HepG2 (cell line): Measurements from ENCODE around the gene U2AF1L4. TPM values are rescaled to one million over a fixed set of nuclear protein-coding genes. Genes with fewer than 3 reads are reported as not detected.

ENCODE experiments used
- HMG20A ChIP-seq: IDR thresholded peaks from 2 replicates; pipeline ENCODE4 v1.6.1; 2016; ENCODE audit warnings: borderline replicate concordance
- KLF9 ChIP-seq: IDR thresholded peaks from 2 replicates; pipeline ENCODE4 v1.6.1; 2016; ENCODE audit warnings: low read depth
- NRL ChIP-seq: sonication (generic); formaldehyde crosslinking; IDR thresholded peaks from 2 replicates; pipeline ENCODE4 v1.5.0; 2020; ENCODE audit warnings: missing genetic modification reagents, mild to moderate bottlenecking, moderate library complexity, borderline replicate concordance
- RNF2 ChIP-seq: fragments of 450-650 bp; conservative IDR thresholded peaks from 2 replicates; pipeline ENCODE4 v1.6.1; 2016; ENCODE audit warnings: low read depth
- ZFX ChIP-seq: sonication (generic); formaldehyde crosslinking; IDR thresholded peaks from 2 replicates; pipeline ENCODE4 v1.4.0; 2020; ENCODE audit warnings: mild to moderate bottlenecking, low read depth, missing genetic modification reagents, moderate library complexity
- ZNF367 ChIP-seq: sonication (generic); formaldehyde crosslinking; IDR thresholded peaks from 2 replicates; pipeline ENCODE4 v1.4.0; 2020; ENCODE audit warnings: missing genetic modification reagents, borderline replicate concordance
- polyA plus RNA-seq, 8 experiments: library from polyadenylated mRNA; depleted of rRNA in 3 of 8; stranded (reverse) in 7 of 8; unstranded in 1 of 8; fragments of >200 nt; fragmentation: Illumina TruSeq in 4 of 8; extraction: Trizol in 4 of 8; gene quantifications; 2 replicates each; pipeline versions ENCODE4 v1.2.1 to v1.2.3, GENCODE V29; 2011 to 2016; ENCODE audit warnings: low read depth in 4 of 8, missing spikeins in 1 of 8, mixed read lengths in 1 of 8; ENCODE audit not compliant: insufficient read depth in 1 of 8
- total RNA-seq, 5 experiments: library from RNA; depleted of rRNA; stranded (reverse); fragments of >200 nt; fragmentation: Illumina TruSeq; extraction: Trizol; gene quantifications; 2 replicates each; pipeline ENCODE4 v1.2.3, GENCODE V29; 2016; ENCODE audit warnings: low read depth in 1 of 5
- TF ChIP-seq, protein P1 (sequence below): sonication (generic); formaldehyde crosslinking; IDR thresholded peaks from 2 replicates; pipeline ENCODE4 v1.9.0; 2022; ENCODE audit warnings: low read depth, missing genetic modification reagents
- TF ChIP-seq, protein P2 (sequence below), 2 experiments: fragments of 450-650 bp in 1 of 2; sonication (generic) in 1 of 2; formaldehyde crosslinking in 1 of 2; IDR thresholded peaks; 2 replicates each; pipeline versions ENCODE4 v1.6.1 to v1.8.0; 2016 to 2022; ENCODE audit warnings: antibody characterized with exemption in 1 of 2, mild to moderate bottlenecking in 1 of 2, missing genetic modification reagents in 1 of 2
- TF ChIP-seq, protein P3 (sequence below): sonication (generic); formaldehyde crosslinking; IDR thresholded peaks from 2 replicates; pipeline ENCODE4 v1.4.0; 2020; ENCODE audit warnings: missing genetic modification reagents, borderline replicate concordance
- TF ChIP-seq, protein P4 (sequence below): sonication (generic); formaldehyde crosslinking; conservative IDR thresholded peaks from 2 replicates; pipeline ENCODE4 v1.4.0; 2020; ENCODE audit warnings: mild to moderate bottlenecking, missing genetic modification reagents, moderate library complexity

The U2AF1L4 gene
- total and polyA plus RNA-seq, 2 of the 13 experiments (the other 11 are each of a cell fraction or from before 2014, with no cell fraction given) = 7.9 to 15.4 TPM

DNA sequence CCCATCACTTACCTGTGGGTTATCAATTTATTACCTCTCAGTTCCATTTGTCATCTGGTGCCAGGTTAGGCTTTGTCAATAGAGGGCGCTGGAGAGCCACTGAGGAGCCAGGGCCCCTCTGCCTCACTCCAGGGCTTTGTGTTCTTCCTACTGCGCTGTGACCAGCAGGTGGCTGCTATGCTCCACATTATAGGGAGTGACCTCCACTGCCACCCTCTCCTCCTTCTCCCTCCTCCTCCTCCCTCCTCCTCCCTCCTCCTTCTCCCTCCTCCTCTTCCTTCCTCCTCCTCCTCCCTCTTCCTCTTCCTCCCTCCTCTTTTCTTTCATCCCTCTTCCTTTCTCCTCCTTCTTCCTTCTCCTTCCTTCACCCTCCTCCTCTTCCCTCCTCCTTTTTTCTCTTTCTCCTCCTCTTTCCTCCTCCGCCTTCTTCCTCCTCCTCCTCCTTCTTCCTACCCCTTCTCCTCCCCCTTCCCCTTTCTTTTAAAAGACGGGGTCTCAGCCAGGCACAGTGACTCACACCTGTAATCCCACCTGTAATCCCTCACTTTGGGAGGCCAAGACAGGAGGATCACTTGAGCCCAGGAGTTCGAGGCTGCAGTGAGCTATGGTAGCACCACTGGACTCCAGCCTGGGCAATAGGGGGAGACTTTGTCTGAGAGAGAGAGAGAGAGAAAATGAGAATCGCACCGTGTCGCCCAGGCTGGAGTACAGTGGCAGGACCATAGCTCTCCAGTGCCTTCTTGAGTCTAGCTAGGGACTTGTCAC is 51.2 kb downstream of the U2AF1L4 start (continued):
- TF ChIP-seq, protein P1, sequence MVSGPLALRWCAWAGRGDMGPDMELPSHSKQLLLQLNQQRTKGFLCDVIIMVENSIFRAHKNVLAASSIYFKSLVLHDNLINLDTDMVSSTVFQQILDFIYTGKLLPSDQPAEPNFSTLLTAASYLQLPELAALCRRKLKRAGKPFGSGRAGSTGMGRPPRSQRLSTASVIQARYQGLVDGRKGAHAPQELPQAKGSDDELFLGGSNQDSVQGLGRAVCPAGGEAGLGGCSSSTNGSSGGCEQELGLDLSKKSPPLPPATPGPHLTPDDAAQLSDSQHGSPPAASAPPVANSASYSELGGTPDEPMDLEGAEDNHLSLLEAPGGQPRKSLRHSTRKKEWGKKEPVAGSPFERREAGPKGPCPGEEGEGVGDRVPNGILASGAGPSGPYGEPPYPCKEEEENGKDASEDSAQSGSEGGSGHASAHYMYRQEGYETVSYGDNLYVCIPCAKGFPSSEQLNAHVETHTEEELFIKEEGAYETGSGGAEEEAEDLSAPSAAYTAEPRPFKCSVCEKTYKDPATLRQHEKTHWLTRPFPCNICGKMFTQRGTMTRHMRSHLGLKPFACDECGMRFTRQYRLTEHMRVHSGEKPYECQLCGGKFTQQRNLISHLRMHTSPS (CRISPR knock-in tag) = no peak
- no peak for TF ChIP-seq ZNF367 (CRISPR knock-in tag)
- peak; percentile 45; the same call in 1 of the 2 replicates for TF ChIP-seq ZFX (CRISPR knock-in tag)
- no peak for TF ChIP-seq RNF2
- TF ChIP-seq, protein P2, sequence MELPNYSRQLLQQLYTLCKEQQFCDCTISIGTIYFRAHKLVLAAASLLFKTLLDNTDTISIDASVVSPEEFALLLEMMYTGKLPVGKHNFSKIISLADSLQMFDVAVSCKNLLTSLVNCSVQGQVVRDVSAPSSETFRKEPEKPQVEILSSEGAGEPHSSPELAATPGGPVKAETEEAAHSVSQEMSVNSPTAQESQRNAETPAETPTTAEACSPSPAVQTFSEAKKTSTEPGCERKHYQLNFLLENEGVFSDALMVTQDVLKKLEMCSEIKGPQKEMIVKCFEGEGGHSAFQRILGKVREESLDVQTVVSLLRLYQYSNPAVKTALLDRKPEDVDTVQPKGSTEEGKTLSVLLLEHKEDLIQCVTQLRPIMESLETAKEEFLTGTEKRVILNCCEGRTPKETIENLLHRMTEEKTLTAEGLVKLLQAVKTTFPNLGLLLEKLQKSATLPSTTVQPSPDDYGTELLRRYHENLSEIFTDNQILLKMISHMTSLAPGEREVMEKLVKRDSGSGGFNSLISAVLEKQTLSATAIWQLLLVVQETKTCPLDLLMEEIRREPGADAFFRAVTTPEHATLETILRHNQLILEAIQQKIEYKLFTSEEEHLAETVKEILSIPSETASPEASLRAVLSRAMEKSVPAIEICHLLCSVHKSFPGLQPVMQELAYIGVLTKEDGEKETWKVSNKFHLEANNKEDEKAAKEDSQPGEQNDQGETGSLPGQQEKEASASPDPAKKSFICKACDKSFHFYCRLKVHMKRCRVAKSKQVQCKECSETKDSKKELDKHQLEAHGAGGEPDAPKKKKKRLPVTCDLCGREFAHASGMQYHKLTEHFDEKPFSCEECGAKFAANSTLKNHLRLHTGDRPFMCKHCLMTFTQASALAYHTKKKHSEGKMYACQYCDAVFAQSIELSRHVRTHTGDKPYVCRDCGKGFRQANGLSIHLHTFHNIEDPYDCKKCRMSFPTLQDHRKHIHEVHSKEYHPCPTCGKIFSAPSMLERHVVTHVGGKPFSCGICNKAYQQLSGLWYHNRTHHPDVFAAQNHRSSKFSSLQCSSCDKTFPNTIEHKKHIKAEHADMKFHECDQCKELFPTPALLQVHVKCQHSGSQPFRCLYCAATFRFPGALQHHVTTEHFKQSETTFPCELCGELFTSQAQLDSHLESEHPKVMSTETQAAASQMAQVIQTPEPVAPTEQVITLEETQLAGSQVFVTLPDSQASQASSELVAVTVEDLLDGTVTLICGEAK (IDR thresholded peaks at IDR 0.05) = no peak
- TF ChIP-seq, protein P2 (CRISPR knock-in tag; IDR thresholded peaks at IDR 0.05) = no peak
- no peak for TF ChIP-seq NRL (CRISPR knock-in tag)
- no peak for TF ChIP-seq KLF9 (CRISPR knock-in tag)
- TF ChIP-seq, protein P3, sequence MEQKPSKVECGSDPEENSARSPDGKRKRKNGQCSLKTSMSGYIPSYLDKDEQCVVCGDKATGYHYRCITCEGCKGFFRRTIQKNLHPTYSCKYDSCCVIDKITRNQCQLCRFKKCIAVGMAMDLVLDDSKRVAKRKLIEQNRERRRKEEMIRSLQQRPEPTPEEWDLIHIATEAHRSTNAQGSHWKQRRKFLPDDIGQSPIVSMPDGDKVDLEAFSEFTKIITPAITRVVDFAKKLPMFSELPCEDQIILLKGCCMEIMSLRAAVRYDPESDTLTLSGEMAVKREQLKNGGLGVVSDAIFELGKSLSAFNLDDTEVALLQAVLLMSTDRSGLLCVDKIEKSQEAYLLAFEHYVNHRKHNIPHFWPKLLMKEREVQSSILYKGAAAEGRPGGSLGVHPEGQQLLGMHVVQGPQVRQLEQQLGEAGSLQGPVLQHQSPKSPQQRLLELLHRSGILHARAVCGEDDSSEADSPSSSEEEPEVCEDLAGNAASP = peak; percentile 72
- no peak for TF ChIP-seq HMG20A (CRISPR knock-in tag)
- TF ChIP-seq, protein P4, sequence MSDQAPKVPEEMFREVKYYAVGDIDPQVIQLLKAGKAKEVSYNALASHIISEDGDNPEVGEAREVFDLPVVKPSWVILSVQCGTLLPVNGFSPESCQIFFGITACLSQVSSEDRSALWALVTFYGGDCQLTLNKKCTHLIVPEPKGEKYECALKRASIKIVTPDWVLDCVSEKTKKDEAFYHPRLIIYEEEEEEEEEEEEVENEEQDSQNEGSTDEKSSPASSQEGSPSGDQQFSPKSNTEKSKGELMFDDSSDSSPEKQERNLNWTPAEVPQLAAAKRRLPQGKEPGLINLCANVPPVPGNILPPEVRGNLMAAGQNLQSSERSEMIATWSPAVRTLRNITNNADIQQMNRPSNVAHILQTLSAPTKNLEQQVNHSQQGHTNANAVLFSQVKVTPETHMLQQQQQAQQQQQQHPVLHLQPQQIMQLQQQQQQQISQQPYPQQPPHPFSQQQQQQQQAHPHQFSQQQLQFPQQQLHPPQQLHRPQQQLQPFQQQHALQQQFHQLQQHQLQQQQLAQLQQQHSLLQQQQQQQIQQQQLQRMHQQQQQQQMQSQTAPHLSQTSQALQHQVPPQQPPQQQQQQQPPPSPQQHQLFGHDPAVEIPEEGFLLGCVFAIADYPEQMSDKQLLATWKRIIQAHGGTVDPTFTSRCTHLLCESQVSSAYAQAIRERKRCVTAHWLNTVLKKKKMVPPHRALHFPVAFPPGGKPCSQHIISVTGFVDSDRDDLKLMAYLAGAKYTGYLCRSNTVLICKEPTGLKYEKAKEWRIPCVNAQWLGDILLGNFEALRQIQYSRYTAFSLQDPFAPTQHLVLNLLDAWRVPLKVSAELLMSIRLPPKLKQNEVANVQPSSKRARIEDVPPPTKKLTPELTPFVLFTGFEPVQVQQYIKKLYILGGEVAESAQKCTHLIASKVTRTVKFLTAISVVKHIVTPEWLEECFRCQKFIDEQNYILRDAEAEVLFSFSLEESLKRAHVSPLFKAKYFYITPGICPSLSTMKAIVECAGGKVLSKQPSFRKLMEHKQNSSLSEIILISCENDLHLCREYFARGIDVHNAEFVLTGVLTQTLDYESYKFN (CRISPR knock-in tag) = no peak
